GM23248 (cell line): ENCODE measurements around the gene PPP1R1B. TPM values are rescaled to one million over a fixed set of nuclear protein-coding genes. Genes with fewer than 3 reads are reported as not detected.

Source experiments
- DNase-seq: peaks from one replicate; pipeline ENCODE4 v3.0.0-alpha.2; 2015
- H2AFZ ChIP-seq: fragments of 200-600 bp; sonication (generic); 2 replicates; pipeline ENCODE4 v1.6.1; 2016; ENCODE audit warnings: antibody characterized with exemption
- H3F3A ChIP-seq: fragments of 200-600 bp; sonication (generic); 2 replicates; pipeline ENCODE4 v1.6.1; 2016; ENCODE audit warnings: mild to moderate bottlenecking, antibody characterized with exemption, mixed run types; ENCODE audit not compliant: insufficient read depth
- H3K27ac ChIP-seq: fragments of 200-600 bp; sonication (generic); 2 replicates; pipeline ENCODE4 v1.5.1; 2016; ENCODE audit warnings: mild to moderate bottlenecking
- H3K27me3 ChIP-seq: fragments of 200-600 bp; sonication (generic); replicated peaks from 2 replicates; pipeline ENCODE4 v1.6.1; 2016; ENCODE audit warnings: mild to moderate bottlenecking; ENCODE audit not compliant: insufficient read depth
- H3K36me3 ChIP-seq: fragments of 200-600 bp; sonication (generic); 2 replicates; pipeline ENCODE4 v1.6.1; 2016; ENCODE audit warnings: low read depth, mild to moderate bottlenecking
- H3K4me1 ChIP-seq: fragments of 200-600 bp; sonication (generic); 2 replicates; pipeline ENCODE4 v1.6.1; 2016; ENCODE audit warnings: mild to moderate bottlenecking; ENCODE audit not compliant: insufficient read depth
- H3K4me2 ChIP-seq: fragments of 200-600 bp; sonication (generic); one replicate; pipeline ENCODE4 v1.6.1; 2016; ENCODE audit warnings: mild to moderate bottlenecking; ENCODE audit not compliant: unreplicated experiment
- H3K4me3 ChIP-seq: fragments of 200-600 bp; sonication (generic); 2 replicates; pipeline ENCODE4 v1.5.1; 2016; ENCODE audit warnings: mild to moderate bottlenecking
- H3K79me2 ChIP-seq: fragments of 200-600 bp; sonication (generic); 2 replicates; pipeline ENCODE4 v1.6.1; 2016; ENCODE audit warnings: mild to moderate bottlenecking; ENCODE audit not compliant: insufficient read depth
- H3K9ac ChIP-seq: fragments of 200-600 bp; sonication (generic); 2 replicates; pipeline ENCODE4 v1.6.1; 2016; ENCODE audit warnings: mild to moderate bottlenecking
- H3K9me2 ChIP-seq: fragments of 200-600 bp; sonication (generic); 2 replicates; pipeline ENCODE4 v1.6.1; 2016; ENCODE audit warnings: mixed run types, mild to moderate bottlenecking, moderate library complexity; ENCODE audit not compliant: insufficient read depth
- H3K9me3 ChIP-seq: fragments of 200-600 bp; sonication (generic); one replicate; pipeline ENCODE4 v1.6.1; 2017; ENCODE audit warnings: low read depth
- H4K20me1 ChIP-seq: fragments of 200-600 bp; sonication (generic); 2 replicates; pipeline ENCODE4 v1.6.0; 2016; ENCODE audit not compliant: insufficient read depth
- EZH2 ChIP-seq: fragments of 200-600 bp; sonication (generic); IDR thresholded peaks from 2 replicates; pipeline ENCODE4 v1.6.1; 2018; ENCODE audit warnings: antibody characterized with exemption, mild to moderate bottlenecking; ENCODE audit not compliant: insufficient read depth, poor library complexity, severe bottlenecking
- EZH2phosphoT487 ChIP-seq: fragments of 200-600 bp; sonication (generic); IDR thresholded peaks from 2 replicates; pipeline ENCODE4 v1.6.1; 2018; ENCODE audit warnings: antibody characterized with exemption, moderate library complexity, mild to moderate bottlenecking, low read depth; ENCODE audit not compliant: insufficient read depth
- WGBS, 2 experiments: methylation state at CpG; one replicate each; pipeline ENCODE4 v1.1.6; 2015 to 2017; ENCODE audit warnings: low lambda C conversion rate in 2 of 2, low coverage in 1 of 2; ENCODE audit errors: missing lambda C conversion rate in 2 of 2; 5-methylcytosine and 5-hydroxymethylcytosine counted together
- in situ Hi-C: fragments of 300-500 bp; cut with MboI; formaldehyde crosslinking; loops from 2 replicates; pipeline ENCODE4 v1.15.0; 2020
- polyA plus RNA-seq: library from polyadenylated mRNA; unstranded; fragments of >200 nt; fragmentation: Nextera tagmentation; extraction: Ambion mirVana; gene quantifications from 2 replicates; pipeline ENCODE4 v1.2.1, GENCODE V29; 2016
- total RNA-seq: library from RNA; depleted of rRNA; stranded (reverse); fragments of >200 nt; shearing (Covaris generic); gene quantifications from 2 replicates; pipeline ENCODE4 v1.2.3, GENCODE V29; 2014

Gene PPP1R1B
- total and polyA plus RNA-seq, 2 experiments from 2014 or later: not detected

DNA sequence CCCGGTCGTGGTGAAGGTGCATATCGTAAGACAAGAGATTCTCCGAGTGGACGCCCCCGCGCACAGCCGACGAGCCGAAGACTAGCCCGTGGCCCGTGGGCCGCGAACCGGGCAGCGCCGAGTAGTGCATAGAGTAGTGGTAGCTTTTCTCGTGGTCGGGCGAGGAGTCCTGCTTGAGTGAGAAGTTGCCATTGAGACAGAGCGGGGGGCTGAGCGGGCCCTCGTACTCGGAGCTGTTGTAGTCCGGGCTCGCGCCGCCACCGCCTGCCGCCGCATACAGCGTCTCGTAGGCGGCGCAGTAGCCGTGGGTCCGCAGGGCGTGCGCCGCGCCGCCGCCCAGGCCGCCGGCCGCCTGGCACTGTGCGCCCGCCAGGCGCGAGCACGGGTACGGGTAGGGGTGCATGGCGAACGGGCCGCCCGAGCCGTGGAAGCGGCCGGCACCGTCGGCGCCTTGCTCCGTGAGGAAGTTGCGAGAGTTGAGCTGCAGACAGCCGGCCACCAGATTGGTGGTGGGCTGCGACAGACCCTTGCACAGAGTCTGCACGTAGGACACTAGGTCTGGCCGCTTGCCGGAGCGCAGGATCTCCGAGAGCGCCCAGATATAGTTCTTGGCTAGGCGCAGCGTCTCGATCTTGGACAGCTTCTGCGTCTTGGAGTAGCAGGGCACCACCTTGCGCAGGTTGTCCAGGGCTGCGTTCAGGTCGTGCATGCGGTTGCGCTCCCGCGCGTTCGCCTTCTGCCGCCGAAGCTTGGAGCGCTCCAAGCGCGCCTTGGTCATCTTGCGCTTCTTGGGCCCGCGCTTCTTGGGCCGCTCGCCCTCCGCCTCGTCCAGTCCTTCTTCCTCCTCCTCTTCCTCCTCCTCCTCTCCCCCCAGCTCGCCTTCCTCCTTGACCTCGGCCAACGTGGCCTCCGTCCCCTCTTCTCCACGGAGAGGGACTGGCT is 21.0 kb upstream of the PPP1R1B start:
- Histone ChIP-seq H2AFZ (no peak overlapping the region), H3K9me3 (no peaks in the 10 kb centered on the region), H3K27ac (no peak overlapping the region), H3K4me1 (no peaks in the 10 kb centered on the region), H3K9ac (no peak overlapping the region), H3F3A (no peaks in the 10 kb centered on the region), H3K79me2 (no peaks in the 10 kb centered on the region), H3K36me3 (no peaks in the 10 kb centered on the region), H4K20me1 (no peaks in the 10 kb centered on the region), H3K9me2 (no peaks in the 10 kb centered on the region), H3K4me3 (no peak overlapping the region), H3K4me2 (no peak overlapping the region), H3K27me3 (peaks cover 84% of the 10 kb centered on the region)
- DNase-seq: no peak
- TF ChIP-seq EZH2phosphoT487 (no peak; the same call in 1 of the 2 replicates), EZH2 (peak; percentile 96)
- in situ Hi-C loops: no loop called here
- 3% methylated on average over 81 to 89 of the region's 102 CpGs for WGBS, 2 experiments

DNA sequence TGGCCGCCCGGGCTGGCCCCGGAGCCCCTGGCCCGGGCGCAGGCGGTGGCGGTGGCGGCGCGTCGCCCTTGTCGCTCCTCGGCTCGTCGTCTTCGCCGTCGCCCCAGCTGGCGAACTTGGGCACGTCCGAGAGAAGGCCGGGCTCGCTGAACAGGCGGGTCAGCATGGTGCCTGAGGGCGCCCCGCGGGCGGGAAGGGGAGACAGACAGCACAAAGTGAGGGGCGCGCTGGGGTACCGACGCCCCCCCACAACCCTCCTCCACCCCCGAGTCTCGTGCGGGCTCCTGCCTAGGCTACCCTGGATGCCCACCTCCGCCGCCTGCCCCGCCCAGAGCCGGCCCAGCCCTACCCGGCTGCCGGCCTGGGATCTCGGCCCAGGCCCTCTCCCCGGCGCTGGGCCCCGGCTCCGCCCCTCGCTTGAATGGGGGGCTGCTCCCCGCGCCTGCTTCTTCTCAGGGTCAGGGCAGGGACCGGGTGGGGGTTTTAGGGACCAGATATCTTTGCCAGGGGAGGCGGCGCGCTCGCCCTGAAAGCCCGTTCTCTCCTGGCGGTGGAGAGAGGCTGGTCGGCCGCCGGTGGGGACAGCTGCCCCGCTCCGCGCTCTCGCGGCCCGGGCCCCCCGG is 20.2 kb upstream of the PPP1R1B start:
- 3 to 7% methylated on average over 25 to 64 of the region's 66 CpGs for WGBS, 2 experiments
- DNase-seq: no peak
- Histone ChIP-seq H3K4me1 (no peaks in the 10 kb centered on the region), H3K4me3 (no peak overlapping the region), H3K36me3 (no peaks in the 10 kb centered on the region), H3K9ac (no peak overlapping the region), H3K9me3 (no peaks in the 10 kb centered on the region), H3K4me2 (no peak overlapping the region), H3F3A (no peaks in the 10 kb centered on the region), H3K79me2 (no peaks in the 10 kb centered on the region), H4K20me1 (no peaks in the 10 kb centered on the region), H2AFZ (no peak overlapping the region), H3K9me2 (no peaks in the 10 kb centered on the region), H3K27me3 (peaks cover 77% of the 10 kb centered on the region), H3K27ac (no peak overlapping the region)
- in situ Hi-C loops: no loop called here
- TF ChIP-seq EZH2 (no peak), EZH2phosphoT487 (no peak)

DNA sequence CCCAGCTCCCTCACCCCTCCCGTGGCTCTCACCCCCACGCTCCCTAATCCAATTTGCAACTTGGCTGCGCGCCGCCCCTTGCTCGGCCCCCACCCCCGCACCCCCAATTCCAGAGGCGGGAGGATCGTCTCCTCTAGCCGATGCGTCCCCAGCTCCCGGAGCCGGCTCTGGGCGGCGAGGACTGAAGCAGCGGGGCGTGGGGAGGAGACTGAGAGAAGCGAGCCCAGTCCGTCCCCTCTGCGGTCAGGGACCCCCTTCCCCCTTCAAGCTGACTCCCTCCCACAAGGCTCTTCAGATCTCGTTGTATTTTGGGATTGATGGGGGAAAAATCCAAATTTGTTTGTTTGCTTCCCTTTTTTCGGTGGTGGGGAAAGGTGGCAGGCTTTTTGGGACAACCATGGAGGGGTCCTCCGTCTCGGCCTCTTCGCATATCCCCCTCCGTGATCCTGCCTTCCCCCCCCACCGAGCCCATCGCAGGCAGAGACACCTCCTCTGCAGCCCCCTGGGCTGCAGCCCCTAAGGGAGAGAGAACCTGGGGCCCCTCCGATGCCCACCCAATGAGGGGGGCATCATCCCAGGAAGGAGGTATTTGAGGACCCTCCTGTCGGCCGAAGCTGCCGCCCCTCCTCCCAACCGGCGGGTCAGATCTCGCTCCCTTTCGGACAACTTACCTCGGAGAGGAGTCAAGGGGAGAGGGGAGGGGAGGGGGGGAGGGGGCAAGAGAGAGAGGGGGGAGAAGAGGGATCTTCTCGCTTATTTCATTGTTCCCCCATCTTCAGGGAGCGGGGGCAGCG is 19.5 kb upstream of the PPP1R1B start:
- 3 to 4% methylated on average over 20 to 40 of the region's 40 CpGs for WGBS, 2 experiments
- H3K4me1 ChIP-seq: no peaks in the 10 kb centered on the region
- no peaks in the 10 kb centered on the region for H3K79me2 ChIP-seq
- TF ChIP-seq EZH2 (peak; percentile 91), EZH2phosphoT487 (peak; percentile 85)
- H3K27ac ChIP-seq: no peak overlapping the region
- in situ Hi-C loops: no loop called here
- no peaks in the 10 kb centered on the region for H3K36me3 ChIP-seq
- no peak overlapping the region for H2AFZ ChIP-seq
- DNase-seq: no peak
- H3K9me2 ChIP-seq: no peaks in the 10 kb centered on the region
- H3K9me3 ChIP-seq: no peaks in the 10 kb centered on the region
- H3K9ac ChIP-seq: no peak overlapping the region
- H3K27me3 ChIP-seq: peaks cover 70% of the 10 kb centered on the region
- H3F3A ChIP-seq: no peaks in the 10 kb centered on the region
- H3K4me2 ChIP-seq: no peak overlapping the region
- no peaks in the 10 kb centered on the region for H4K20me1 ChIP-seq
- H3K4me3 ChIP-seq: no peak overlapping the region

DNA sequence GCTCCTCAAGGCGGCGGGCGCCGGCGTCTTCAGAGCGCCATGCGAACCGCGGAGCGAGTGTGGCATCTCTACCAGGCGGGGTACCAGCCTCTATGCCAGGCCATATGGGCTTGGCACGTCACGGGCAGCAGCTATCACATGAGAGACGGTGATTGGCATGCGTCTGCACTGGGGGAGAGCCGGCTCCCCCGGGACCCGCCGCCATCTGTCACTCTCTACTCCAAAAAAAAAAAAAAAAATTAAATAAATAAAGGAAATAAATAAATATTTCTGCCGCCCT is 19.0 kb upstream of the PPP1R1B start, which contains the start of gene NEUROD2:
TSS of gene NEUROD2 (minus strand) at position 70 of the 280 bp plus-strand sequence. CDS start 1,321 bp downstream, outside the sequence.
- Histone ChIP-seq H3K9ac (no peak within 1 kb of the TSS), H3K27me3 (peaks cover 65% of the 10 kb centered on the region), H3K4me2 (no peak within 1 kb of the TSS), H4K20me1 (no peaks in the 10 kb centered on the region), H3K9me3 (no peaks in the 10 kb centered on the region), H3K79me2 (no peaks in the 10 kb centered on the region), H3K27ac (no peak within 1 kb of the TSS), H3K4me1 (no peaks in the 10 kb centered on the region), H2AFZ (no peak within 1 kb of the TSS), H3K4me3 (no peak within 1 kb of the TSS), H3K36me3 (no peaks in the 10 kb centered on the region), H3F3A (no peaks in the 10 kb centered on the region), H3K9me2 (no peaks in the 10 kb centered on the region)
- no peak for DNase-seq
- WGBS, 2 experiments: 12 to 18% methylated on average over 14 to 20 of the region's 20 CpGs
- in situ Hi-C loops: no loop called here
- TF ChIP-seq EZH2phosphoT487 (0 out of 2 replicates have a peak, but pooled peaks have one; percentile 50), EZH2 (no peak)
